HEK293 (cell line): ENCODE data around the gene CLMN.
A peak's percentile ranks its signal among the peaks of the same experiment; 100 is the strongest.

Source experiments
- CTCF ChIA-PET: fragments of 350-600 bp; formaldehyde crosslinking; extraction: SDS; loops from one replicate; lab custom pipeline; 2021; ENCODE audit warnings: antibody characterized with exemption; lab: Yijun Ruan, JAX
- POLR2A ChIA-PET: fragments of 300-600 bp; formaldehyde crosslinking; extraction: SDS; loops from one replicate; lab custom pipeline; 2020; ENCODE audit warnings: antibody characterized with exemption, inconsistent platforms; lab: Yijun Ruan, JAX
- H3K27ac ChIP-seq: fragments of 200-500 bp; sonication (Bioruptor generic); 2 replicates; pipeline ENCODE4 v1.5.1; 2014; ENCODE audit warnings: low read depth, low read length, control low read depth, inconsistent platforms; ENCODE audit errors: extremely low read depth
- H3K36me3 ChIP-seq, 2 experiments: fragments of 200-500 bp in 1 of 2; sonication (Bioruptor generic) in 1 of 2; 1 replicate in 1 of 2; 2 replicates in 1 of 2; pipeline ENCODE4 v1.5.1; 2014 to 2017; ENCODE audit warnings: inconsistent platforms in 2 of 2, low read length in 2 of 2; ENCODE audit not compliant: control insufficient read depth in 2 of 2, insufficient read depth in 1 of 2
- H3K4me1 ChIP-seq: fragments of 200-500 bp; sonication (Bioruptor generic); 2 replicates; pipeline ENCODE4 v1.5.1; 2014; ENCODE audit warnings: mild to moderate bottlenecking, low read length, inconsistent platforms; ENCODE audit not compliant: control insufficient read depth, insufficient read depth
- H3K4me3 ChIP-seq: 2 replicates; pipeline ENCODE4 v1.5.1; 2011; ENCODE audit warnings: low read depth, mild to moderate bottlenecking, control low read depth, low read length, moderate library complexity
- H3K9me3 ChIP-seq: fragments of 200-500 bp; sonication (Bioruptor generic); 2 replicates; pipeline ENCODE4 v1.5.1; 2014; ENCODE audit warnings: low read depth, low read length, inconsistent platforms; ENCODE audit not compliant: control insufficient read depth, insufficient read depth
- BCL11A ChIP-seq: fragments of 450-650 bp; formaldehyde crosslinking; IDR thresholded peaks from 2 replicates; pipeline ENCODE4 v1.5.1; 2016; ENCODE audit warnings: low read depth, missing biosample characterization, missing genetic modification characterization
- KLF7 ChIP-seq: fragments of 450-650 bp; formaldehyde crosslinking; IDR thresholded peaks from 2 replicates; pipeline ENCODE4 v1.5.1; 2016; ENCODE audit warnings: missing biosample characterization, missing genetic modification characterization, borderline replicate concordance
- TCF7L2 ChIP-seq: IDR thresholded peaks from 2 replicates; pipeline ENCODE4 v1.6.1; 2011; ENCODE audit warnings: low read depth, mild to moderate bottlenecking, inconsistent platforms, low read length, moderate library complexity, borderline replicate concordance
- WT1 ChIP-seq: fragments of 450-650 bp; formaldehyde crosslinking; IDR thresholded peaks from 2 replicates; pipeline ENCODE4 v1.5.1; 2016; ENCODE audit warnings: missing biosample characterization, missing genetic modification characterization
- ZBTB10 ChIP-seq: fragments of 450-650 bp; formaldehyde crosslinking; IDR thresholded peaks from 2 replicates; pipeline ENCODE4 v1.5.1; 2016; ENCODE audit warnings: missing biosample characterization, missing genetic modification characterization
- ZNF10 ChIP-seq: fragments of 450-650 bp; formaldehyde crosslinking; IDR thresholded peaks from 2 replicates; pipeline ENCODE4 v1.5.1; 2017; ENCODE audit warnings: missing biosample characterization, missing genetic modification characterization
- ZNF112 ChIP-seq: fragments of 450-650 bp; formaldehyde crosslinking; IDR thresholded peaks from 2 replicates; pipeline ENCODE4 v1.5.0; 2017; ENCODE audit warnings: missing biosample characterization, missing genetic modification characterization
- ZNF2 ChIP-seq: fragments of 450-650 bp; formaldehyde crosslinking; IDR thresholded peaks from 2 replicates; pipeline ENCODE4 v1.5.1; 2016; ENCODE audit warnings: missing biosample characterization, missing genetic modification characterization
- ZNF239 ChIP-seq: fragments of 450-650 bp; formaldehyde crosslinking; IDR thresholded peaks from 2 replicates; pipeline ENCODE4 v1.5.1; 2016; ENCODE audit warnings: missing biosample characterization, missing genetic modification characterization
- ZNF24 ChIP-seq: fragments of 450-650 bp; formaldehyde crosslinking; IDR thresholded peaks from 2 replicates; pipeline ENCODE4 v1.5.1; 2016; ENCODE audit warnings: missing biosample characterization, missing genetic modification characterization
- ZNF335 ChIP-seq: fragments of 450-650 bp; formaldehyde crosslinking; conservative IDR thresholded peaks from 2 replicates; pipeline ENCODE4 v1.5.1; 2016; ENCODE audit warnings: missing biosample characterization, missing genetic modification characterization
- ZNF341 ChIP-seq: fragments of 450-650 bp; formaldehyde crosslinking; IDR thresholded peaks from 2 replicates; pipeline ENCODE4; 2016; ENCODE audit warnings: low read depth, missing biosample characterization, missing genetic modification characterization
- ZNF354C ChIP-seq: fragments of 450-650 bp; formaldehyde crosslinking; IDR thresholded peaks from 2 replicates; pipeline ENCODE4 v1.5.1; 2016; ENCODE audit warnings: missing biosample characterization, missing genetic modification characterization, low read depth, borderline replicate concordance
- ZNF449 ChIP-seq: fragments of 450-650 bp; formaldehyde crosslinking; IDR thresholded peaks from 2 replicates; pipeline ENCODE4 v1.5.1; 2017; ENCODE audit warnings: missing biosample characterization, mild to moderate bottlenecking, missing genetic modification characterization, moderate library complexity
- ZNF561 ChIP-seq: fragments of 450-650 bp; IDR thresholded peaks from 2 replicates; pipeline ENCODE4 v1.5.1; 2018; ENCODE audit warnings: missing biosample characterization, missing genetic modification characterization, borderline replicate concordance
- ZNF624 ChIP-seq: fragments of 450-650 bp; formaldehyde crosslinking; IDR thresholded peaks from 2 replicates; pipeline ENCODE4 v1.5.1; 2017; ENCODE audit warnings: missing biosample characterization, missing genetic modification characterization
- ZNF626 ChIP-seq: fragments of 450-650 bp; sonication (Bioruptor Pico); formaldehyde crosslinking; IDR thresholded peaks from 2 replicates; pipeline ENCODE4 v1.5.1; 2018; ENCODE audit warnings: missing biosample characterization, missing genetic modification characterization, inconsistent platforms
- ZNF660 ChIP-seq: fragments of 450-650 bp; IDR thresholded peaks from 2 replicates; pipeline ENCODE4 v1.5.1; 2018; ENCODE audit warnings: missing biosample characterization, mild to moderate bottlenecking, missing genetic modification characterization
- ZNF76 ChIP-seq: fragments of 450-650 bp; formaldehyde crosslinking; IDR thresholded peaks from 2 replicates; pipeline ENCODE4; 2016; ENCODE audit warnings: low read depth, missing biosample characterization, missing genetic modification characterization, borderline replicate concordance
- ZNF777 ChIP-seq: fragments of 450-650 bp; formaldehyde crosslinking; IDR thresholded peaks from 2 replicates; pipeline ENCODE4 v1.5.1; 2017; ENCODE audit warnings: missing biosample characterization, missing genetic modification characterization, borderline replicate concordance
- ZNF792 ChIP-seq: fragments of 450-650 bp; formaldehyde crosslinking; IDR thresholded peaks from 2 replicates; pipeline ENCODE4 v1.5.1; 2016; ENCODE audit warnings: missing biosample characterization, missing genetic modification characterization
- ZNF830 ChIP-seq: fragments of 450-650 bp; IDR thresholded peaks from 2 replicates; pipeline ENCODE4 v1.5.0; 2018; ENCODE audit warnings: missing biosample characterization, missing genetic modification characterization, low read depth, mild to moderate bottlenecking, moderate library complexity

The CLMN gene

GRCh38 chr14:95321693-95322455 lies 2.2 kb upstream of the CLMN start:
- peaks cover 6% of the 10 kb centered on the region; the same call in 1 of the 2 replicates for H3K4me1 ChIP-seq
- ChIA-PET CTCF (no interaction called here), POLR2A (no interaction called here)
- H3K9me3 ChIP-seq: no peaks in the 10 kb centered on the region
- no peak overlapping the region for H3K4me3 ChIP-seq
- TF ChIP-seq ZNF792 (0 out of 2 replicates have a peak, but pooled peaks have one; percentile 69), ZNF626 (tag by site-specific recombination) (no peak), ZNF24 (tag by site-specific recombination) (no peak), ZNF335 (tag by site-specific recombination) (0 out of 2 replicates have a peak, but pooled peaks have one; percentile 16), BCL11A (tag by site-specific recombination) (no peak)
- H3K27ac ChIP-seq: no peak overlapping the region
- no peaks in the 10 kb centered on the region for H3K36me3 ChIP-seq

- H3K36me3 ChIP-seq: no peaks in the 10 kb centered on the region
- peaks cover 6% of the 10 kb centered on the region; the same call in 1 of the 2 replicates for H3K4me1 ChIP-seq
- TF ChIP-seq ZBTB10 (tag by site-specific recombination) (no peak), ZNF830 (tag by site-specific recombination) (no peak), ZNF777 (no peak), ZNF561 (no peak), ZNF76 (tag by site-specific recombination) (no peak), ZNF341 (tag by site-specific recombination) (no peak), ZNF2 (tag by site-specific recombination) (no peak), ZNF239 (tag by site-specific recombination) (no peak), ZNF660 (no peak), KLF7 (no peak), WT1 (no peak), ZNF624 (no peak), ZNF112 (no peak), ZNF449 (tag by site-specific recombination) (no peak), TCF7L2 (no peak), ZNF10 (tag by site-specific recombination) (no peak), ZNF354C (no peak)
- no peak overlapping the region for H3K4me3 ChIP-seq
- ChIA-PET CTCF (no interaction called here), POLR2A (no interaction called here)
- H3K9me3 ChIP-seq: no peaks in the 10 kb centered on the region
- H3K27ac ChIP-seq: no peak overlapping the region
Observed at GRCh38 chr14:95320955-95321600, 1.4 kb upstream of the CLMN start.
